ENCODE measurements around the gene GABRG3. TPM values are rescaled to one million over a fixed set of nuclear protein-coding genes. Genes with fewer than 3 reads are reported as not detected.

The GABRG3 gene
- total and polyA plus RNA-seq, 2 donors (not counting 3 experiments of a cell fraction or from before 2014, with no cell fraction given): not detected

DNA sequence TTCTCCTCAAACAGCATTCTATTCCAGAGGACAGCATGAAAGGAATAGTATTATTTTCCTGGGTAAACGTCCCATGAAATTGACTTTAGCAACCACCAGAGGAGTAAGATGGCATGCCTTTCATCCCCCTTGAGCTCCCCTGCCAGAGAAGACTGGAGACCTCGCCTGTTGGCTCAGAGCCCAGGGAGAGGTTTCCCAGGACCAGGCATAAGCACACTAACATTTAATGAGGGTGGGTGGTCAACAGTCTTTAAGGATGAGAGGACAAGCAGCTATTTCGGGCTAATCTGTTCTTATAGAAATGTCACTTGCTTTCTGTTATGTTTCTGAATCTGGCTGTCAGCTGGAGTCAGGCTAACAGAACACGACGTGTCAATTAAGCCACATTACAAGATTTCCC is 390.5 kb downstream of the GABRG3 start:
- dilution Hi-C loops (cut with MboI; ENCODE audit: extremely low pct_ligation_motif_present, low sequenced_read_pairs) (no loop called here), intact Hi-C loops (cut with micrococcal nuclease) (no loop called here)
- FAIRE-seq: no peak
- Histone ChIP-seq H3K36me3 (ENCODE audit: control insufficient read depth in 2 of 2, extremely low read depth in 1 of 2, insufficient read depth in 2 of 2, low read length in 2 of 2) (no peaks in the 10 kb centered on the region), H3K4me3 (replicated peaks in 1 of 3; ENCODE audit: insufficient read depth in 1 of 3, low read depth in 1 of 3, low read length in 3 of 3) (no peak overlapping the region), H4K20me1 (replicated peaks; ENCODE audit: control insufficient read depth, extremely low read depth, insufficient read depth, low read length) (no peaks in the 10 kb centered on the region), H3K9ac (replicated peaks; ENCODE audit: extremely low read depth, insufficient read depth, low read length) (no peak overlapping the region), H3K9me3 (replicated peaks; ENCODE audit: control insufficient read depth, insufficient read depth, low read length) (peaks cover 3% of the 10 kb centered on the region), H3K27ac (ENCODE audit: insufficient read depth, low read depth, low read length) (no peak overlapping the region), H3K27me3 (ENCODE audit: control insufficient read depth in 2 of 2, insufficient read depth in 2 of 2, low read length in 2 of 2) (no peaks in the 10 kb centered on the region), H3K4me2 (ENCODE audit: insufficient read depth, low read length) (no peak overlapping the region), H3K4me1 (ENCODE audit: control insufficient read depth, extremely low read depth, insufficient read depth, low read length) (no peaks in the 10 kb centered on the region), H2AFZ (ENCODE audit: low read depth, low read length) (no peak overlapping the region), H3K79me2 (ENCODE audit: control insufficient read depth, insufficient read depth, low read length) (no peaks in the 10 kb centered on the region), H3K9me1 (replicated peaks; ENCODE audit: control insufficient read depth, extremely low read depth, insufficient read depth, low read length) (no peaks in the 10 kb centered on the region)
- POLR2A ChIA-PET: no interaction called here
- CTCF ChIA-PET: no interaction called here
- DNase-seq (ENCODE audit: low read depth, low spot score): no peak
- BruUV-seq (replicated peaks): no TSS peak
- no peak for TF ChIP-seq MYC (IDR thresholded peaks at IDR 0.05; ENCODE audit: low read depth, low read length)
- no peak for TF ChIP-seq FOS (IDR thresholded peaks at IDR 0.05; ENCODE audit: borderline replicate concordance, insufficient read depth, low read length)
- no peak for TF ChIP-seq POLR2A (IDR thresholded peaks at IDR 0.05; ENCODE audit: low read depth, low read length)
- TF ChIP-seq POLR2AphosphoS5 (IDR thresholded peaks at IDR 0.05; ENCODE audit: insufficient read depth, low read depth, low read length): no peak
- no peak for TF ChIP-seq JUN (IDR thresholded peaks at IDR 0.05; ENCODE audit: borderline replicate concordance, insufficient read depth, insufficient read length, low read depth)
- TF ChIP-seq, protein P1, sequence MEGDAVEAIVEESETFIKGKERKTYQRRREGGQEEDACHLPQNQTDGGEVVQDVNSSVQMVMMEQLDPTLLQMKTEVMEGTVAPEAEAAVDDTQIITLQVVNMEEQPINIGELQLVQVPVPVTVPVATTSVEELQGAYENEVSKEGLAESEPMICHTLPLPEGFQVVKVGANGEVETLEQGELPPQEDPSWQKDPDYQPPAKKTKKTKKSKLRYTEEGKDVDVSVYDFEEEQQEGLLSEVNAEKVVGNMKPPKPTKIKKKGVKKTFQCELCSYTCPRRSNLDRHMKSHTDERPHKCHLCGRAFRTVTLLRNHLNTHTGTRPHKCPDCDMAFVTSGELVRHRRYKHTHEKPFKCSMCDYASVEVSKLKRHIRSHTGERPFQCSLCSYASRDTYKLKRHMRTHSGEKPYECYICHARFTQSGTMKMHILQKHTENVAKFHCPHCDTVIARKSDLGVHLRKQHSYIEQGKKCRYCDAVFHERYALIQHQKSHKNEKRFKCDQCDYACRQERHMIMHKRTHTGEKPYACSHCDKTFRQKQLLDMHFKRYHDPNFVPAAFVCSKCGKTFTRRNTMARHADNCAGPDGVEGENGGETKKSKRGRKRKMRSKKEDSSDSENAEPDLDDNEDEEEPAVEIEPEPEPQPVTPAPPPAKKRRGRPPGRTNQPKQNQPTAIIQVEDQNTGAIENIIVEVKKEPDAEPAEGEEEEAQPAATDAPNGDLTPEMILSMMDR (IDR thresholded peaks at IDR 0.05; ENCODE audit: extremely low read depth in 1 of 2, insufficient read depth in 1 of 2, low read depth in 1 of 2, low read length in 2 of 2): no peak
- no peak for TF ChIP-seq GATA2 (IDR thresholded peaks at IDR 0.05; ENCODE audit: insufficient read depth, insufficient read length, low read depth, low read length)
- TF ChIP-seq, protein P2, sequence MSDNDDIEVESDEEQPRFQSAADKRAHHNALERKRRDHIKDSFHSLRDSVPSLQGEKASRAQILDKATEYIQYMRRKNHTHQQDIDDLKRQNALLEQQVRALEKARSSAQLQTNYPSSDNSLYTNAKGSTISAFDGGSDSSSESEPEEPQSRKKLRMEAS (IDR thresholded peaks at IDR 0.05; ENCODE audit: insufficient read depth, insufficient read length): no peak
- no peak for TF ChIP-seq EZH2 (IDR thresholded peaks at IDR 0.05; ENCODE audit: borderline replicate concordance, low read depth, low read length, severe bottlenecking)

Measured in endothelial cell of umbilical vein (primary cell).